ENCODE measurements around the gene MREG.

GRCh38 chr2:215997219-215997618 lies 16.1 kb downstream of the MREG start:
- TF ChIP-seq CTCF (tag by site-specific recombination; IDR thresholded peaks at IDR 0.05) (no peak), ZNF785 (tag by site-specific recombination; IDR thresholded peaks at IDR 0.05) (no peak), ZNF664 (tag by site-specific recombination; IDR thresholded peaks at IDR 0.05) (no peak), KLF9 (tag by site-specific recombination; IDR thresholded peaks at IDR 0.05; ENCODE audit: low read depth) (no peak), ZNF600 (tag by site-specific recombination; IDR thresholded peaks at IDR 0.05) (no peak), ZNF114 (tag by site-specific recombination; IDR thresholded peaks at IDR 0.05) (no peak), ZNF335 (tag by site-specific recombination; conservative IDR thresholded peaks at IDR 0.05) (no peak)

All from HEK293 (cell line).